ENCODE measurements around the gene MAPK8IP3.

MAPK8IP3 gene

GRCh38 chr16:1705688-1706385 is at the start of gene MAPK8IP3:
MAPK8IP3 (plus strand) TSS chr16:1706195; CDS start chr16:1706340, 145 bp downstream.
- peak within 1 kb of the TSS; percentile 94 for H3K4me3 ChIP-seq (ENCODE audit: low read length)
- H3K27ac ChIP-seq (ENCODE audit: low read depth, low read length), result peak within 1 kb of the TSS; percentile 91
- H3K9ac ChIP-seq (ENCODE audit: low read length), result peak within 1 kb of the TSS; percentile 85
- H3K27me3 ChIP-seq (ENCODE audit: control insufficient read depth, insufficient read depth, low read length), result no peaks in the 10 kb centered on the region
- peaks cover 1% of the 10 kb centered on the region for H3K36me3 ChIP-seq (ENCODE audit: control insufficient read depth, insufficient read depth, low read length)
- H3K4me1 ChIP-seq (ENCODE audit: control insufficient read depth, insufficient read depth, low read length), result peaks cover 12% of the 10 kb centered on the region

GRCh38 chr16:1656808-1657617 is 49.0 kb upstream of the MAPK8IP3 start:
- no peak overlapping the region for H3K4me3 ChIP-seq (ENCODE audit: low read length)
- H3K36me3 ChIP-seq (ENCODE audit: control insufficient read depth, insufficient read depth, low read length), result peaks cover 32% of the 10 kb centered on the region
- no peaks in the 10 kb centered on the region for H3K4me1 ChIP-seq (ENCODE audit: control insufficient read depth, insufficient read depth, low read length)
- no peak overlapping the region for H3K9ac ChIP-seq (ENCODE audit: low read length)
- H3K27me3 ChIP-seq (ENCODE audit: control insufficient read depth, insufficient read depth, low read length), result no peaks in the 10 kb centered on the region
- no peak overlapping the region for H3K27ac ChIP-seq (ENCODE audit: low read depth, low read length)

GRCh38 chr16:1657841-1658240 is 48.2 kb upstream of the MAPK8IP3 start:
- peaks cover 36% of the 10 kb centered on the region for H3K36me3 ChIP-seq (ENCODE audit: control insufficient read depth, insufficient read depth, low read length)
- H3K9ac ChIP-seq (ENCODE audit: low read length), result no peak overlapping the region
- H3K4me1 ChIP-seq (ENCODE audit: control insufficient read depth, insufficient read depth, low read length), result no peaks in the 10 kb centered on the region
- H3K27me3 ChIP-seq (ENCODE audit: control insufficient read depth, insufficient read depth, low read length), result no peaks in the 10 kb centered on the region
- H3K4me3 ChIP-seq (ENCODE audit: low read length), result no peak overlapping the region
- no peak overlapping the region for H3K27ac ChIP-seq (ENCODE audit: low read depth, low read length)

- Histone ChIP-seq H3K36me3 (ENCODE audit: control insufficient read depth, insufficient read depth, low read length) (peaks cover 42% of the 10 kb centered on the region), H3K4me1 (ENCODE audit: control insufficient read depth, insufficient read depth, low read length) (no peaks in the 10 kb centered on the region), H3K9ac (ENCODE audit: low read length) (no peak overlapping the region), H3K27ac (ENCODE audit: low read depth, low read length) (no peak overlapping the region), H3K27me3 (ENCODE audit: control insufficient read depth, insufficient read depth, low read length) (no peaks in the 10 kb centered on the region), H3K4me3 (ENCODE audit: low read length) (no peak overlapping the region)
These were observed 47.0 kb upstream of the MAPK8IP3 start for GRCh38 chr16:1659031-1659430.

GRCh38 chr16:1661826-1662225 is 44.2 kb upstream of the MAPK8IP3 start:
- Histone ChIP-seq H3K4me1 (ENCODE audit: control insufficient read depth, insufficient read depth, low read length) (no peaks in the 10 kb centered on the region), H3K27ac (ENCODE audit: low read depth, low read length) (no peak overlapping the region), H3K4me3 (ENCODE audit: low read length) (no peak overlapping the region), H3K9ac (ENCODE audit: low read length) (no peak overlapping the region), H3K27me3 (ENCODE audit: control insufficient read depth, insufficient read depth, low read length) (no peaks in the 10 kb centered on the region), H3K36me3 (ENCODE audit: control insufficient read depth, insufficient read depth, low read length) (peaks cover 47% of the 10 kb centered on the region)

- H3K4me3 ChIP-seq (ENCODE audit: low read length), result no peak overlapping the region
- H3K27ac ChIP-seq (ENCODE audit: low read depth, low read length), result no peak overlapping the region
- H3K27me3 ChIP-seq (ENCODE audit: control insufficient read depth, insufficient read depth, low read length), result no peaks in the 10 kb centered on the region
- H3K9ac ChIP-seq (ENCODE audit: low read length), result no peak overlapping the region
- H3K4me1 ChIP-seq (ENCODE audit: control insufficient read depth, insufficient read depth, low read length), result no peaks in the 10 kb centered on the region
- peaks cover 41% of the 10 kb centered on the region for H3K36me3 ChIP-seq (ENCODE audit: control insufficient read depth, insufficient read depth, low read length)
These were observed 43.5 kb upstream of the MAPK8IP3 start for GRCh38 chr16:1662543-1662942.

GRCh38 chr16:1665829-1666228 is 40.2 kb upstream of the MAPK8IP3 start:
- no peak overlapping the region for H3K27ac ChIP-seq (ENCODE audit: low read depth, low read length)
- no peaks in the 10 kb centered on the region for H3K27me3 ChIP-seq (ENCODE audit: control insufficient read depth, insufficient read depth, low read length)
- H3K4me1 ChIP-seq (ENCODE audit: control insufficient read depth, insufficient read depth, low read length), result no peaks in the 10 kb centered on the region
- H3K36me3 ChIP-seq (ENCODE audit: control insufficient read depth, insufficient read depth, low read length), result peaks cover 51% of the 10 kb centered on the region
- no peak overlapping the region for H3K4me3 ChIP-seq (ENCODE audit: low read length)
- no peak overlapping the region for H3K9ac ChIP-seq (ENCODE audit: low read length)

- H3K4me3 ChIP-seq (ENCODE audit: low read length), result no peak overlapping the region
- no peak overlapping the region for H3K27ac ChIP-seq (ENCODE audit: low read depth, low read length)
- peaks cover 55% of the 10 kb centered on the region for H3K36me3 ChIP-seq (ENCODE audit: control insufficient read depth, insufficient read depth, low read length)
- H3K4me1 ChIP-seq (ENCODE audit: control insufficient read depth, insufficient read depth, low read length), result no peaks in the 10 kb centered on the region
- no peak overlapping the region for H3K9ac ChIP-seq (ENCODE audit: low read length)
- no peaks in the 10 kb centered on the region for H3K27me3 ChIP-seq (ENCODE audit: control insufficient read depth, insufficient read depth, low read length)
These were observed 39.7 kb upstream of the MAPK8IP3 start for GRCh38 chr16:1666316-1666715.

GRCh38 chr16:1667271-1667670 is 38.7 kb upstream of the MAPK8IP3 start:
- Histone ChIP-seq H3K9ac (ENCODE audit: low read length) (no peak overlapping the region), H3K4me1 (ENCODE audit: control insufficient read depth, insufficient read depth, low read length) (no peaks in the 10 kb centered on the region), H3K36me3 (ENCODE audit: control insufficient read depth, insufficient read depth, low read length) (peaks cover 58% of the 10 kb centered on the region), H3K4me3 (ENCODE audit: low read length) (no peak overlapping the region), H3K27me3 (ENCODE audit: control insufficient read depth, insufficient read depth, low read length) (no peaks in the 10 kb centered on the region), H3K27ac (ENCODE audit: low read depth, low read length) (no peak overlapping the region)

GRCh38 chr16:1667916-1668315 is 38.1 kb upstream of the MAPK8IP3 start:
- no peaks in the 10 kb centered on the region for H3K4me1 ChIP-seq (ENCODE audit: control insufficient read depth, insufficient read depth, low read length)

GRCh38 chr16:1668612-1669319 is 37.2 kb upstream of the MAPK8IP3 start:
- Histone ChIP-seq H3K36me3 (ENCODE audit: control insufficient read depth, insufficient read depth, low read length) (peaks cover 51% of the 10 kb centered on the region), H3K9ac (ENCODE audit: low read length) (no peak overlapping the region), H3K27me3 (ENCODE audit: control insufficient read depth, insufficient read depth, low read length) (no peaks in the 10 kb centered on the region), H3K27ac (ENCODE audit: low read depth, low read length) (no peak overlapping the region), H3K4me3 (ENCODE audit: low read length) (no peak overlapping the region), H3K4me1 (ENCODE audit: control insufficient read depth, insufficient read depth, low read length) (no peaks in the 10 kb centered on the region)

More at GRCh38 chr16:1667916-1668315, 38.1 kb upstream of the MAPK8IP3 start:
- Histone ChIP-seq H3K27me3 (ENCODE audit: control insufficient read depth, insufficient read depth, low read length) (no peaks in the 10 kb centered on the region), H3K9ac (ENCODE audit: low read length) (no peak overlapping the region), H3K27ac (ENCODE audit: low read depth, low read length) (no peak overlapping the region), H3K36me3 (ENCODE audit: control insufficient read depth, insufficient read depth, low read length) (peaks cover 56% of the 10 kb centered on the region), H3K4me3 (ENCODE audit: low read length) (no peak overlapping the region)

GRCh38 chr16:1669698-1670097 is 36.3 kb upstream of the MAPK8IP3 start:
- H3K36me3 ChIP-seq (ENCODE audit: control insufficient read depth, insufficient read depth, low read length), result peaks cover 59% of the 10 kb centered on the region
- H3K27me3 ChIP-seq (ENCODE audit: control insufficient read depth, insufficient read depth, low read length), result no peaks in the 10 kb centered on the region
- no peak overlapping the region for H3K9ac ChIP-seq (ENCODE audit: low read length)
- no peaks in the 10 kb centered on the region for H3K4me1 ChIP-seq (ENCODE audit: control insufficient read depth, insufficient read depth, low read length)
- no peak overlapping the region for H3K4me3 ChIP-seq (ENCODE audit: low read length)
- H3K27ac ChIP-seq (ENCODE audit: low read depth, low read length), result no peak overlapping the region

All from rectal smooth muscle tissue (tissue), 1 donor.